OCI-LY3 (cell line): ENCODE measurements around the gene PDE4A.

Experiments used
- CTCF ChIP-seq: fragments of 200-600, 300-600 bp; sonication (generic); IDR thresholded peaks from 2 replicates; pipeline ENCODE4 v1.5.1; 2014; ENCODE audit warnings: antibody characterized with exemption, low read length, low read depth
- EZH2phosphoT487 ChIP-seq: fragments of 200-600 bp; shearing (Covaris generic); IDR thresholded peaks from 2 replicates; pipeline ENCODE4 v1.6.1; 2018; ENCODE audit warnings: antibody characterized with exemption, mixed run types, low read depth

GRCh38 chr19:10392120-10392519 lies 28.2 kb upstream of the PDE4A start:
- TF ChIP-seq EZH2phosphoT487: no peak
- no peak for TF ChIP-seq CTCF
